HEK293 (cell line): ENCODE results near the gene ZNF569.

ENCODE experiments used
- CTCF ChIA-PET: fragments of 350-600 bp; formaldehyde crosslinking; extraction: SDS; loops from one replicate; lab custom pipeline; 2021; ENCODE audit warnings: antibody characterized with exemption; lab: Yijun Ruan, JAX
- POLR2A ChIA-PET: fragments of 300-600 bp; formaldehyde crosslinking; extraction: SDS; loops from one replicate; lab custom pipeline; 2020; ENCODE audit warnings: antibody characterized with exemption, inconsistent platforms; lab: Yijun Ruan, JAX
- H3K27ac ChIP-seq: fragments of 200-500 bp; sonication (Bioruptor generic); 2 replicates; pipeline ENCODE4 v1.5.1; 2014; ENCODE audit warnings: low read depth, low read length, control low read depth, inconsistent platforms; ENCODE audit errors: extremely low read depth
- H3K36me3 ChIP-seq, 2 experiments: fragments of 200-500 bp in 1 of 2; sonication (Bioruptor generic) in 1 of 2; 1 replicate in 1 of 2; 2 replicates in 1 of 2; pipeline ENCODE4 v1.5.1; 2014 to 2017; ENCODE audit warnings: inconsistent platforms in 2 of 2, low read length in 2 of 2; ENCODE audit not compliant: control insufficient read depth in 2 of 2, insufficient read depth in 1 of 2
- H3K4me1 ChIP-seq: fragments of 200-500 bp; sonication (Bioruptor generic); 2 replicates; pipeline ENCODE4 v1.5.1; 2014; ENCODE audit warnings: mild to moderate bottlenecking, low read length, inconsistent platforms; ENCODE audit not compliant: control insufficient read depth, insufficient read depth
- H3K4me3 ChIP-seq: 2 replicates; pipeline ENCODE4 v1.5.1; 2011; ENCODE audit warnings: low read depth, mild to moderate bottlenecking, control low read depth, low read length, moderate library complexity
- H3K9me3 ChIP-seq: fragments of 200-500 bp; sonication (Bioruptor generic); 2 replicates; pipeline ENCODE4 v1.5.1; 2014; ENCODE audit warnings: low read depth, low read length, inconsistent platforms; ENCODE audit not compliant: control insufficient read depth, insufficient read depth
- HIC1 ChIP-seq: fragments of 450-650 bp; formaldehyde crosslinking; IDR thresholded peaks from 2 replicates; pipeline ENCODE4 v1.5.1; 2016; ENCODE audit warnings: missing biosample characterization, missing genetic modification characterization
- HOXD13 ChIP-seq: sonication (generic); formaldehyde crosslinking; IDR thresholded peaks from 2 replicates; pipeline ENCODE4 v1.8.0; 2022; ENCODE audit warnings: missing genetic modification reagents, borderline replicate concordance
- KLF1 ChIP-seq: fragments of 450-650 bp; formaldehyde crosslinking; IDR thresholded peaks from 2 replicates; pipeline ENCODE4 v1.5.1; 2016; ENCODE audit warnings: missing biosample characterization, missing genetic modification characterization
- KLF16 ChIP-seq: fragments of 450-650 bp; formaldehyde crosslinking; IDR thresholded peaks from 2 replicates; pipeline ENCODE4 v1.5.1; 2017; ENCODE audit warnings: missing biosample characterization, missing genetic modification characterization
- WT1 ChIP-seq: fragments of 450-650 bp; formaldehyde crosslinking; IDR thresholded peaks from 2 replicates; pipeline ENCODE4 v1.5.1; 2016; ENCODE audit warnings: missing biosample characterization, missing genetic modification characterization
- ZBTB10 ChIP-seq: fragments of 450-650 bp; formaldehyde crosslinking; IDR thresholded peaks from 2 replicates; pipeline ENCODE4 v1.5.1; 2016; ENCODE audit warnings: missing biosample characterization, missing genetic modification characterization
- ZBTB7A ChIP-seq: fragments of 450-650 bp; formaldehyde crosslinking; IDR thresholded peaks from 2 replicates; pipeline ENCODE4 v1.5.1; 2016; ENCODE audit warnings: low read depth, missing biosample characterization, missing genetic modification characterization
- ZEB2 ChIP-seq: fragments of 450-650 bp; formaldehyde crosslinking; IDR thresholded peaks from 2 replicates; pipeline ENCODE4 v1.5.1; 2016; ENCODE audit warnings: missing biosample characterization, missing genetic modification characterization
- ZIC2 ChIP-seq: fragments of 450-650 bp; formaldehyde crosslinking; IDR thresholded peaks from 2 replicates; pipeline ENCODE4 v1.5.1; 2016; ENCODE audit warnings: missing biosample characterization, missing genetic modification characterization
- ZNF155 ChIP-seq: fragments of 450-650 bp; formaldehyde crosslinking; IDR thresholded peaks from 2 replicates; pipeline ENCODE4 v1.5.1; 2016; ENCODE audit warnings: missing biosample characterization, missing genetic modification characterization
- ZNF157 ChIP-seq: fragments of 450-650 bp; formaldehyde crosslinking; IDR thresholded peaks from 2 replicates; pipeline ENCODE4 v1.5.1; 2016; ENCODE audit warnings: missing biosample characterization, missing genetic modification characterization
- ZNF16 ChIP-seq: fragments of 450-650 bp; formaldehyde crosslinking; IDR thresholded peaks from 2 replicates; pipeline ENCODE4 v1.5.1; 2016; ENCODE audit warnings: low read depth, missing biosample characterization, missing genetic modification characterization
- ZNF175 ChIP-seq: fragments of 450-650 bp; formaldehyde crosslinking; IDR thresholded peaks from 2 replicates; pipeline ENCODE4 v1.5.1; 2016; ENCODE audit warnings: missing biosample characterization, missing genetic modification characterization
- ZNF18 ChIP-seq: fragments of 450-650 bp; formaldehyde crosslinking; IDR thresholded peaks from 2 replicates; pipeline ENCODE4 v1.5.1; 2016; ENCODE audit warnings: missing biosample characterization, missing genetic modification characterization
- ZNF221 ChIP-seq: fragments of 450-650 bp; formaldehyde crosslinking; IDR thresholded peaks from 2 replicates; pipeline ENCODE4 v1.5.1; 2017; ENCODE audit warnings: missing biosample characterization, missing genetic modification characterization, borderline replicate concordance
- ZNF248 ChIP-seq: fragments of 450-650 bp; formaldehyde crosslinking; IDR thresholded peaks from 2 replicates; pipeline ENCODE4 v1.5.1; 2017; ENCODE audit warnings: missing biosample characterization, missing genetic modification characterization
- ZNF266 ChIP-seq: fragments of 450-650 bp; formaldehyde crosslinking; IDR thresholded peaks from 2 replicates; pipeline ENCODE4 v1.5.1; 2016; ENCODE audit warnings: missing biosample characterization, missing genetic modification characterization, low read depth
- ZNF274 ChIP-seq, 2 experiments: fragments of 200-500 bp in 1 of 2; fragments of 450-650 bp in 1 of 2; sonication (Bioruptor generic) in 1 of 2; formaldehyde crosslinking in 1 of 2; IDR thresholded peaks; 2 replicates each; pipeline versions ENCODE4 v1.5.1 to v1.6.1; 2014 to 2016; ENCODE audit warnings: borderline replicate concordance in 1 of 2, inconsistent platforms in 1 of 2, low read length in 1 of 2, missing biosample characterization in 1 of 2, missing genetic modification characterization in 1 of 2
- ZNF341 ChIP-seq: fragments of 450-650 bp; formaldehyde crosslinking; IDR thresholded peaks from 2 replicates; pipeline ENCODE4; 2016; ENCODE audit warnings: low read depth, missing biosample characterization, missing genetic modification characterization
- ZNF350 ChIP-seq: fragments of 450-650 bp; formaldehyde crosslinking; IDR thresholded peaks from 2 replicates; pipeline ENCODE4 v1.5.0; 2017; ENCODE audit warnings: missing biosample characterization, mild to moderate bottlenecking, missing genetic modification characterization
- ZNF366 ChIP-seq: fragments of 450-650 bp; formaldehyde crosslinking; conservative IDR thresholded peaks from 2 replicates; pipeline ENCODE4 v1.5.1; 2016; ENCODE audit warnings: missing biosample characterization, missing genetic modification characterization
- ZNF404 ChIP-seq: fragments of 450-650 bp; formaldehyde crosslinking; IDR thresholded peaks from 2 replicates; pipeline ENCODE4 v1.5.1; 2017; ENCODE audit warnings: missing biosample characterization, missing genetic modification characterization
- ZNF423 ChIP-seq: fragments of 450-650 bp; formaldehyde crosslinking; IDR thresholded peaks from 2 replicates; pipeline ENCODE4 v1.5.1; 2016; ENCODE audit warnings: missing biosample characterization, missing genetic modification characterization
- ZNF521 ChIP-seq: fragments of 450-650 bp; formaldehyde crosslinking; IDR thresholded peaks from 2 replicates; pipeline ENCODE4 v1.5.1; 2017; ENCODE audit warnings: missing biosample characterization, mild to moderate bottlenecking, missing genetic modification characterization
- ZNF585B ChIP-seq: fragments of 450-650 bp; formaldehyde crosslinking; IDR thresholded peaks from 2 replicates; pipeline ENCODE4 v1.5.1; 2016; ENCODE audit warnings: missing biosample characterization, missing genetic modification characterization
- ZNF624 ChIP-seq: fragments of 450-650 bp; formaldehyde crosslinking; IDR thresholded peaks from 2 replicates; pipeline ENCODE4 v1.5.1; 2017; ENCODE audit warnings: missing biosample characterization, missing genetic modification characterization
- ZNF701 ChIP-seq: fragments of 450-650 bp; formaldehyde crosslinking; IDR thresholded peaks from 2 replicates; pipeline ENCODE4 v1.5.1; 2016; ENCODE audit warnings: missing biosample characterization, missing genetic modification characterization
- TF ChIP-seq, protein P1 (sequence below): fragments of 450-650 bp; formaldehyde crosslinking; IDR thresholded peaks from 2 replicates; pipeline ENCODE4 v1.5.1; 2017; ENCODE audit warnings: missing biosample characterization, missing genetic modification characterization

Gene ZNF569

GRCh38 chr19:37507167-37507464 lies 39.9 kb upstream of the ZNF569 start:
- Histone ChIP-seq H3K27ac (peak overlapping the region; percentile 68; the same call in 1 of the 2 replicates), H3K4me3 (peak overlapping the region; percentile 53), H3K36me3 (peaks cover 34 to 37% of the 10 kb centered on the region in 2 experiments), H3K4me1 (no peaks in the 10 kb centered on the region), H3K9me3 (no peaks in the 10 kb centered on the region; the same call in 1 of the 2 replicates)
- ChIA-PET POLR2A (interaction anchor here (0.8 to 2.8 kb wide), 16 partner anchors 10 to 429 kb away, joined by 3 to 29 read pairs (median 4); partner anchors contain the start of genes SIPA1L3, ZFP30, ZNF420 and ZNF527), CTCF (interaction anchor here (0.6 kb wide), 1 partner anchor 341 kb away, joined by 3 read pairs; no protein-coding TSS in a partner anchor)
- TF ChIP-seq ZNF350 (no peak), ZNF624 (tag by site-specific recombination) (peak; percentile 4; the same call in 1 of the 2 replicates), ZNF155 (0 out of 2 replicates have a peak, but pooled peaks have one; percentile 58), ZNF266 (no peak), ZNF423 (tag by site-specific recombination) (no peak), ZNF701 (tag by site-specific recombination) (peak; percentile 45; the same call in 1 of the 2 replicates), KLF1 (no peak), ZNF18 (tag by site-specific recombination) (peak; percentile 8; the same call in 1 of the 2 replicates), ZNF16 (tag by site-specific recombination) (no peak), HIC1 (tag by site-specific recombination) (no peak), ZNF175 (tag by site-specific recombination) (no peak), ZNF366 (0 out of 2 replicates have a peak, but pooled peaks have one; percentile 2), ZNF585B (tag by site-specific recombination) (0 out of 2 replicates have a peak, but pooled peaks have one; percentile 15), HOXD13 (no peak), ZNF521 (no peak), ZNF341 (no peak), ZIC2 (tag by site-specific recombination) (no peak), KLF16 (0 out of 2 replicates have a peak, but pooled peaks have one; percentile 3), ZNF274 (IDR thresholded peaks at IDR 0.05; ENCODE audit: low read length) (no peak), ZNF274 (tag by site-specific recombination; IDR thresholded peaks at IDR 0.05; ENCODE audit: borderline replicate concordance) (peak; percentile 35; the same call in 1 of the 2 replicates), ZNF221 (tag by site-specific recombination) (no peak), ZNF157 (0 out of 2 replicates have a peak, but pooled peaks have one; percentile 42), ZNF404 (tag by site-specific recombination) (0 out of 2 replicates have a peak, but pooled peaks have one; percentile 2), WT1 (tag by site-specific recombination) (0 out of 2 replicates have a peak, but pooled peaks have one; percentile 1), ZEB2 (tag by site-specific recombination) (no peak), ZBTB7A (tag by site-specific recombination) (peak; percentile 83), ZBTB10 (tag by site-specific recombination) (peak; percentile 89), ZNF248 (no peak)
- TF ChIP-seq, protein P1, sequence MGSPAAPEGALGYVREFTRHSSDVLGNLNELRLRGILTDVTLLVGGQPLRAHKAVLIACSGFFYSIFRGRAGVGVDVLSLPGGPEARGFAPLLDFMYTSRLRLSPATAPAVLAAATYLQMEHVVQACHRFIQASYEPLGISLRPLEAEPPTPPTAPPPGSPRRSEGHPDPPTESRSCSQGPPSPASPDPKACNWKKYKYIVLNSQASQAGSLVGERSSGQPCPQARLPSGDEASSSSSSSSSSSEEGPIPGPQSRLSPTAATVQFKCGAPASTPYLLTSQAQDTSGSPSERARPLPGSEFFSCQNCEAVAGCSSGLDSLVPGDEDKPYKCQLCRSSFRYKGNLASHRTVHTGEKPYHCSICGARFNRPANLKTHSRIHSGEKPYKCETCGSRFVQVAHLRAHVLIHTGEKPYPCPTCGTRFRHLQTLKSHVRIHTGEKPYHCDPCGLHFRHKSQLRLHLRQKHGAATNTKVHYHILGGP (tag by site-specific recombination) = no peak
